ENCODE results near the gene SYPL1.

The SYPL1 gene

GRCh38 chr7:106061301-106061979 is 50.7 kb downstream of the SYPL1 start (continued):
- TF ChIP-seq ZNF596 (tag by site-specific recombination; IDR thresholded peaks at IDR 0.05) = no peak
- no peak for TF ChIP-seq ZNF530 (tag by site-specific recombination; IDR thresholded peaks at IDR 0.05; ENCODE audit: low read depth)
- TF ChIP-seq GLIS2 (tag by site-specific recombination; IDR thresholded peaks at IDR 0.05) = no peak
- no peak for TF ChIP-seq ZNF335 (tag by site-specific recombination; conservative IDR thresholded peaks at IDR 0.05)
- no peak for TF ChIP-seq HOXD13 (CRISPR knock-in tag; IDR thresholded peaks at IDR 0.05; ENCODE audit: borderline replicate concordance)
- TF ChIP-seq ZBTB48 (tag by site-specific recombination; IDR thresholded peaks at IDR 0.05) = no peak
- TF ChIP-seq REPIN1 (tag by site-specific recombination; IDR thresholded peaks at IDR 0.05; ENCODE audit: low read depth) = no peak

GRCh38 chr7:106060394-106060920 is 51.7 kb downstream of the SYPL1 start:
- H3K9me3 ChIP-seq (ENCODE audit: control insufficient read depth, insufficient read depth, low read depth, low read length) = no peaks in the 10 kb centered on the region
- no peak overlapping the region for H3K27ac ChIP-seq (ENCODE audit: extremely low read depth, low read depth, low read length)
- no peaks in the 10 kb centered on the region for H3K36me3 ChIP-seq (ENCODE audit: control insufficient read depth in 2 of 2, insufficient read depth in 1 of 2, low read length in 2 of 2)
- H3K4me3 ChIP-seq (ENCODE audit: low read depth, low read length) = no peak overlapping the region
- CTCF ChIA-PET = interaction anchor here (0.8 to 6.9 kb wide), 2 partner anchors 93 to 111 kb away, joined by 3 to 144 read pairs; no protein-coding TSS in a partner anchor
- POLR2A ChIA-PET = no interaction called here
- H3K4me1 ChIP-seq (ENCODE audit: control insufficient read depth, insufficient read depth, low read length) = peaks cover 6% of the 10 kb centered on the region
- TF ChIP-seq ZBTB21 (tag by site-specific recombination; IDR thresholded peaks at IDR 0.05) (no peak), PRDM10 (tag by site-specific recombination; IDR thresholded peaks at IDR 0.05) (no peak), ZNF114 (tag by site-specific recombination; IDR thresholded peaks at IDR 0.05) (no peak), ZNF560 (tag by site-specific recombination; IDR thresholded peaks at IDR 0.05; ENCODE audit: borderline replicate concordance) (no peak), ZNF518A (tag by site-specific recombination; conservative IDR thresholded peaks at IDR 0.05; ENCODE audit: low read depth) (no peak), GLI2 (tag by site-specific recombination; IDR thresholded peaks at IDR 0.05; ENCODE audit: borderline replicate concordance, low read depth) (no peak), ZSCAN23 (tag by site-specific recombination; IDR thresholded peaks at IDR 0.05) (no peak), REST (tag by site-specific recombination; IDR thresholded peaks at IDR 0.05) (no peak), ZNF37A (tag by site-specific recombination; IDR thresholded peaks at IDR 0.05) (no peak), ZNF549 (tag by site-specific recombination; IDR thresholded peaks at IDR 0.05) (no peak), BCL11A (tag by site-specific recombination; IDR thresholded peaks at IDR 0.05; ENCODE audit: low read depth) (no peak)
- TF ChIP-seq, protein P1, sequence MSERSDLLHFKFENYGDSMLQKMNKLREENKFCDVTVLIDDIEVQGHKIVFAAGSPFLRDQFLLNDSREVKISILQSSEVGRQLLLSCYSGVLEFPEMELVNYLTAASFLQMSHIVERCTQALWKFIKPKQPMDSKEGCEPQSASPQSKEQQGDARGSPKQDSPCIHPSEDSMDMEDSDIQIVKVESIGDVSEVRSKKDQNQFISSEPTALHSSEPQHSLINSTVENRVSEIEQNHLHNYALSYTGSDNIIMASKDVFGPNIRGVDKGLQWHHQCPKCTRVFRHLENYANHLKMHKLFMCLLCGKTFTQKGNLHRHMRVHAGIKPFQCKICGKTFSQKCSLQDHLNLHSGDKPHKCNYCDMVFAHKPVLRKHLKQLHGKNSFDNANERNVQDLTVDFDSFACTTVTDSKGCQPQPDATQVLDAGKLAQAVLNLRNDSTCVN (tag by site-specific recombination; optimal IDR thresholded peaks at IDR 0.05) = no peak
- TF ChIP-seq, protein P2, sequence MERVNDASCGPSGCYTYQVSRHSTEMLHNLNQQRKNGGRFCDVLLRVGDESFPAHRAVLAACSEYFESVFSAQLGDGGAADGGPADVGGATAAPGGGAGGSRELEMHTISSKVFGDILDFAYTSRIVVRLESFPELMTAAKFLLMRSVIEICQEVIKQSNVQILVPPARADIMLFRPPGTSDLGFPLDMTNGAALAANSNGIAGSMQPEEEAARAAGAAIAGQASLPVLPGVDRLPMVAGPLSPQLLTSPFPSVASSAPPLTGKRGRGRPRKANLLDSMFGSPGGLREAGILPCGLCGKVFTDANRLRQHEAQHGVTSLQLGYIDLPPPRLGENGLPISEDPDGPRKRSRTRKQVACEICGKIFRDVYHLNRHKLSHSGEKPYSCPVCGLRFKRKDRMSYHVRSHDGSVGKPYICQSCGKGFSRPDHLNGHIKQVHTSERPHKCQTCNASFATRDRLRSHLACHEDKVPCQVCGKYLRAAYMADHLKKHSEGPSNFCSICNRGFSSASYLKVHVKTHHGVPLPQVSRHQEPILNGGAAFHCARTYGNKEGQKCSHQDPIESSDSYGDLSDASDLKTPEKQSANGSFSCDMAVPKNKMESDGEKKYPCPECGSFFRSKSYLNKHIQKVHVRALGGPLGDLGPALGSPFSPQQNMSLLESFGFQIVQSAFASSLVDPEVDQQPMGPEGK (tag by site-specific recombination; IDR thresholded peaks at IDR 0.05) = no peak

Data from HEK293 (cell line).